Measurements from ENCODE around the gene CD82. TPM values are rescaled to one million over a fixed set of nuclear protein-coding genes. Genes with fewer than 3 reads are reported as not detected.

Gene CD82
- total and polyA plus RNA-seq, 11 donors: 20.1 to 76.2 (median 37.3) TPM

- no peaks in the 10 kb centered on the region for H3K9me3 ChIP-seq
- ATAC-seq (no peak), DNase-seq (peak in 2 of 5 donors; percentile 5 to 16)
- TF ChIP-seq, protein P1, sequence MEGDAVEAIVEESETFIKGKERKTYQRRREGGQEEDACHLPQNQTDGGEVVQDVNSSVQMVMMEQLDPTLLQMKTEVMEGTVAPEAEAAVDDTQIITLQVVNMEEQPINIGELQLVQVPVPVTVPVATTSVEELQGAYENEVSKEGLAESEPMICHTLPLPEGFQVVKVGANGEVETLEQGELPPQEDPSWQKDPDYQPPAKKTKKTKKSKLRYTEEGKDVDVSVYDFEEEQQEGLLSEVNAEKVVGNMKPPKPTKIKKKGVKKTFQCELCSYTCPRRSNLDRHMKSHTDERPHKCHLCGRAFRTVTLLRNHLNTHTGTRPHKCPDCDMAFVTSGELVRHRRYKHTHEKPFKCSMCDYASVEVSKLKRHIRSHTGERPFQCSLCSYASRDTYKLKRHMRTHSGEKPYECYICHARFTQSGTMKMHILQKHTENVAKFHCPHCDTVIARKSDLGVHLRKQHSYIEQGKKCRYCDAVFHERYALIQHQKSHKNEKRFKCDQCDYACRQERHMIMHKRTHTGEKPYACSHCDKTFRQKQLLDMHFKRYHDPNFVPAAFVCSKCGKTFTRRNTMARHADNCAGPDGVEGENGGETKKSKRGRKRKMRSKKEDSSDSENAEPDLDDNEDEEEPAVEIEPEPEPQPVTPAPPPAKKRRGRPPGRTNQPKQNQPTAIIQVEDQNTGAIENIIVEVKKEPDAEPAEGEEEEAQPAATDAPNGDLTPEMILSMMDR (IDR thresholded peaks at IDR 0.05): no peak
- peaks cover under 1 to 63% (median 33%) of the 10 kb centered on the region in 12 donors for H3K4me1 ChIP-seq
- 94 to 97% (median 95%) methylated on average over 17 to 22 of the region's 22 CpGs for WGBS, 4 donors
- H3K36me3 ChIP-seq: peaks cover 0 to 26% (median 0%) of the 10 kb centered on the region in 9 donors
- no peak overlapping the region for H3K4me3 ChIP-seq
- no peaks in the 10 kb centered on the region for H3K27me3 ChIP-seq
- H3K27ac ChIP-seq: no peak overlapping the region
- intact Hi-C loops (cut with DNase I): loop anchor here in 3 of 10 donors (10.0 kb wide), 3 partner anchors 314 to 524 kb away; partner anchors contain the start of gene EXT2 (in 1 of the 3)
Measured at GRCh38 chr11:44618561-44619425, 53.3 kb downstream of the CD82 start.

DNA sequence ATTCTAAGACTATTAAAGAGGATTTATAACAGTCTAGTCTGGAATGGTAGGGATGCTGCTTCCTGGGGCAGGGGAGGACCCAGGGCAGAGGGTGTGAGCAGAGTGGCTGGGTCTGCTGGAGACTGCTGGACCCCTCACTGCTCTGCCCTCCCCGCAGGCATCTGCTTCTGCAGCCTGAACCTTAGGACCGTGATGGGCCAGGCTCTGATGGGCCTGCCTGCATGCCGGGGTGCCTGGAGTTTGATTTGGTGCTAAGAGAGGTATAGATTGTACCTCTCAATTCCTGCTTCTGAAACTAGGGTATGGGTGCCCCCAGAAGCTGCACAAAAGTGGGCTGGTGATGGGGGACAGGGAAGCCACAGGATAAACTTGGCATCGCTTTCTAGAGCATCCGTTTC is 54.9 kb downstream of the CD82 start:
- Histone ChIP-seq H3K4me3 (no peak overlapping the region), H3K27me3 (no peaks in the 10 kb centered on the region), H3K36me3 (peaks cover 0 to 23% (median 0%) of the 10 kb centered on the region in 9 donors), H3K9me3 (no peaks in the 10 kb centered on the region), H3K4me1 (peaks cover 3 to 56% (median 29%) of the 10 kb centered on the region in 12 donors), H3K27ac (no peak overlapping the region)
- WGBS, 4 donors: 85 to 94% (median 91%) methylated on average over 5 of the region's 5 CpGs
- TF ChIP-seq, protein P1 (IDR thresholded peaks at IDR 0.05): no peak
- no peak for TF ChIP-seq POLR2A (IDR thresholded peaks at IDR 0.05)
- ATAC-seq: no peak
- peak in 2 of 5 donors; percentile 5 to 13 for DNase-seq
- intact Hi-C loops (cut with DNase I): loop anchor here in 9 of 10 donors (2.0 to 10.0 kb wide), 11 partner anchors 107 to 487 kb away; partner anchors contain the start of gene TSPAN18 (in 2 of the 9)

- peak overlapping the region in 8 of 12 donors; percentile 19 to 48 (median 34) for H3K4me3 ChIP-seq
- no peaks in the 10 kb centered on the region for H3K27me3 ChIP-seq
- peaks cover 3 to 48% (median 28%) of the 10 kb centered on the region in 12 donors for H3K4me1 ChIP-seq
- intact Hi-C loops (cut with DNase I): loop anchor here in 9 of 10 donors (1.0 to 10.0 kb wide), 13 partner anchors 106 to 486 kb away; partner anchors contain the start of gene TSPAN18 (in 2 of the 9)
- peaks cover 0 to 14% (median 0%) of the 10 kb centered on the region in 9 donors for H3K36me3 ChIP-seq
- no peaks in the 10 kb centered on the region for H3K9me3 ChIP-seq
- DNase-seq (peak; percentile 74 to 91 (median 77)), ATAC-seq (peak; percentile 65 to 79 (median 66))
- 6 to 18% (median 16%) methylated on average over 15 to 24 of the region's 24 CpGs for WGBS, 4 donors
- no peak for TF ChIP-seq POLR2A (IDR thresholded peaks at IDR 0.05)
- TF ChIP-seq, protein P1 (IDR thresholded peaks at IDR 0.05): peak in 11 of 12 donors; percentile 94 to 99 (median 96)
- H3K27ac ChIP-seq: no peak overlapping the region
Measured at GRCh38 chr11:44621140-44621681, 55.7 kb downstream of the CD82 start.

DNA sequence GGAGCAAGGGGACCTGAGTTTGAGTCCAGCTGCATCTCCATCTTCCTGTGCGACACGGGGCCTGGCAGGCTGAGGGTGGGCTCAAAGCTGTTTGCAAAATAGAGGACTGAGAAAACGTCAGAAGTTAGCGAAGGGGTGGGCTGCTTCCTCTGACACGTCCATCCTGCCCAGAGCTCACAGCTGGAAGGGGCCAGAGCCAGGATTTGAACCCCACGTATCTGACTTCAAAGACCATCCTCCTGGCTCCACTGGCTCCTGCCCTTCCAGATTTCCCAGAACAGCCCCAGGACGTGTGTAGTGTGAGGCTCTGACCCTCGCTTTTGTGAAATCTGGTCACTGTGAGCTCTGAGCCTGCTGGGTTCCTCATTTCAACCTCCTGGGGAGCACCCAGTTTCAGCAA is 56.3 kb downstream of the CD82 start:
- H3K9me3 ChIP-seq: no peaks in the 10 kb centered on the region
- H3K4me3 ChIP-seq: no peak overlapping the region
- H3K36me3 ChIP-seq: peaks cover 0 to 11% (median 0%) of the 10 kb centered on the region in 9 donors
- H3K4me1 ChIP-seq: peaks cover 3 to 43% (median 26%) of the 10 kb centered on the region in 12 donors
- TF ChIP-seq POLR2A (IDR thresholded peaks at IDR 0.05): no peak
- TF ChIP-seq, protein P1 (IDR thresholded peaks at IDR 0.05): no peak
- no peaks in the 10 kb centered on the region for H3K27me3 ChIP-seq
- DNase-seq: peak in 2 of 5 donors; percentile 7 to 12
- intact Hi-C loops (cut with DNase I): loop anchor here in 9 of 10 donors (1.0 to 10.0 kb wide), 13 partner anchors 106 to 486 kb away; partner anchors contain the start of gene TSPAN18 (in 2 of the 9)
- 67 to 80% (median 72%) methylated on average over 6 to 8 of the region's 8 CpGs for WGBS, 4 donors
- H3K27ac ChIP-seq: no peak overlapping the region
- ATAC-seq: no peak
